ENCODE results near the gene ZCCHC7.

The ZCCHC7 gene

DNA sequence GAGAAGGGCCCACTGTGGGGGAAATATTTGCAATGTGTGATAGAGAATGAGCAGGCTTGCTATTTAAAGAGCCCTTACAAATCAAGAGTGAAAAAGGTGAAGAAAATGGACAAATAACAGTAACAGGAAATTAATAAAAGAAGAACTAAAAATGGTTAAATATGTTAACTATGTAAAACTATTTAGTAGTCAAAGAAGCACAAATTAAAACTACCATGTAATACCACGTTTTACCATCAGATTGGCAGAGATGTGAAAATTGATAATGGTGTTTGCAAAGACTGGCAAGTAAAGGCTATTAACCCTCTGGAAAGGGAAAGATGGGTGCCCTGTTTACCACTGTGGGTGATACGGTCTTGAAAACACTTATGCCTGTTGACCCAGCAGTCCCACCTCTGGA lies 279.0 kb downstream of the ZCCHC7 start:
- H3K27ac ChIP-seq: no peak overlapping the region

GRCh38 chr9:37404590-37404989 lies 284.2 kb downstream of the ZCCHC7 start:
- Histone ChIP-seq H3K4me3 (IDR thresholded peaks at IDR 0.05; ENCODE audit: insufficient read depth, low read depth, low read length) (no peak overlapping the region), H3K4me2 (no peak overlapping the region), H3K27ac (no peak overlapping the region), H3K9ac (no peak overlapping the region), H2AFZ (ENCODE audit: low read depth) (no peak overlapping the region), H3K4me1 (ENCODE audit: low read depth, poor library complexity, severe bottlenecking) (peaks cover 22% of the 10 kb centered on the region), H4K20me1 (ENCODE audit: insufficient read depth) (no peaks in the 10 kb centered on the region), H3K79me2 (ENCODE audit: insufficient read depth, low read depth) (no peaks in the 10 kb centered on the region), H3K27me3 (ENCODE audit: insufficient read depth, low read depth) (peaks cover 10% of the 10 kb centered on the region; the same call in 1 of the 2 replicates), H3K36me3 (ENCODE audit: insufficient read depth) (no peaks in the 10 kb centered on the region)
- TF ChIP-seq, protein P1, sequence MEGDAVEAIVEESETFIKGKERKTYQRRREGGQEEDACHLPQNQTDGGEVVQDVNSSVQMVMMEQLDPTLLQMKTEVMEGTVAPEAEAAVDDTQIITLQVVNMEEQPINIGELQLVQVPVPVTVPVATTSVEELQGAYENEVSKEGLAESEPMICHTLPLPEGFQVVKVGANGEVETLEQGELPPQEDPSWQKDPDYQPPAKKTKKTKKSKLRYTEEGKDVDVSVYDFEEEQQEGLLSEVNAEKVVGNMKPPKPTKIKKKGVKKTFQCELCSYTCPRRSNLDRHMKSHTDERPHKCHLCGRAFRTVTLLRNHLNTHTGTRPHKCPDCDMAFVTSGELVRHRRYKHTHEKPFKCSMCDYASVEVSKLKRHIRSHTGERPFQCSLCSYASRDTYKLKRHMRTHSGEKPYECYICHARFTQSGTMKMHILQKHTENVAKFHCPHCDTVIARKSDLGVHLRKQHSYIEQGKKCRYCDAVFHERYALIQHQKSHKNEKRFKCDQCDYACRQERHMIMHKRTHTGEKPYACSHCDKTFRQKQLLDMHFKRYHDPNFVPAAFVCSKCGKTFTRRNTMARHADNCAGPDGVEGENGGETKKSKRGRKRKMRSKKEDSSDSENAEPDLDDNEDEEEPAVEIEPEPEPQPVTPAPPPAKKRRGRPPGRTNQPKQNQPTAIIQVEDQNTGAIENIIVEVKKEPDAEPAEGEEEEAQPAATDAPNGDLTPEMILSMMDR (conservative IDR thresholded peaks at IDR 0.05; ENCODE audit: low read depth, low read length): no peak

More for the DNA sequence above, 279.0 kb downstream of the ZCCHC7 start:
- TF ChIP-seq, protein P1 (conservative IDR thresholded peaks at IDR 0.05; ENCODE audit: low read depth, low read length): no peak
- H3K4me1 ChIP-seq (ENCODE audit: low read depth, poor library complexity, severe bottlenecking): no peaks in the 10 kb centered on the region
- no peak overlapping the region for H2AFZ ChIP-seq (ENCODE audit: low read depth)
- no peaks in the 10 kb centered on the region for H3K79me2 ChIP-seq (ENCODE audit: insufficient read depth, low read depth)
- H3K27me3 ChIP-seq (ENCODE audit: insufficient read depth, low read depth): no peaks in the 10 kb centered on the region
- H3K4me3 ChIP-seq (IDR thresholded peaks at IDR 0.05; ENCODE audit: insufficient read depth, low read depth, low read length): no peak overlapping the region
- H3K4me2 ChIP-seq: no peak overlapping the region
- H3K36me3 ChIP-seq (ENCODE audit: insufficient read depth): no peaks in the 10 kb centered on the region
- H4K20me1 ChIP-seq (ENCODE audit: insufficient read depth): no peaks in the 10 kb centered on the region
- no peak overlapping the region for H3K9ac ChIP-seq

- Histone ChIP-seq H3K27ac (no peak overlapping the region), H3K4me1 (ENCODE audit: low read depth, poor library complexity, severe bottlenecking) (peaks cover 30% of the 10 kb centered on the region), H3K36me3 (ENCODE audit: insufficient read depth) (no peaks in the 10 kb centered on the region), H3K4me3 (IDR thresholded peaks at IDR 0.05; ENCODE audit: insufficient read depth, low read depth, low read length) (no peak overlapping the region), H3K4me2 (no peak overlapping the region), H3K79me2 (ENCODE audit: insufficient read depth, low read depth) (no peaks in the 10 kb centered on the region), H3K27me3 (ENCODE audit: insufficient read depth, low read depth) (peaks cover 11% of the 10 kb centered on the region; the same call in 1 of the 2 replicates), H3K9ac (no peak overlapping the region), H2AFZ (ENCODE audit: low read depth) (no peak overlapping the region), H4K20me1 (ENCODE audit: insufficient read depth) (no peaks in the 10 kb centered on the region)
- TF ChIP-seq, protein P1 (conservative IDR thresholded peaks at IDR 0.05; ENCODE audit: low read depth, low read length): no peak
Measured at GRCh38 chr9:37405350-37405749, 285.0 kb downstream of the ZCCHC7 start.

GRCh38 chr9:37405764-37406380 lies 285.5 kb downstream of the ZCCHC7 start:
- Histone ChIP-seq H3K4me1 (ENCODE audit: low read depth, poor library complexity, severe bottlenecking) (peaks cover 35% of the 10 kb centered on the region), H3K4me2 (no peak overlapping the region), H3K79me2 (ENCODE audit: insufficient read depth, low read depth) (no peaks in the 10 kb centered on the region), H3K4me3 (IDR thresholded peaks at IDR 0.05; ENCODE audit: insufficient read depth, low read depth, low read length) (no peak overlapping the region), H3K9ac (no peak overlapping the region), H4K20me1 (ENCODE audit: insufficient read depth) (no peaks in the 10 kb centered on the region), H3K27ac (no peak overlapping the region), H3K36me3 (ENCODE audit: insufficient read depth) (no peaks in the 10 kb centered on the region), H2AFZ (ENCODE audit: low read depth) (no peak overlapping the region), H3K27me3 (ENCODE audit: insufficient read depth, low read depth) (peaks cover 17% of the 10 kb centered on the region; the same call in 1 of the 2 replicates)
- TF ChIP-seq, protein P1 (conservative IDR thresholded peaks at IDR 0.05; ENCODE audit: low read depth, low read length): no peak
